ENCODE data around the gene PLCH1.

DNA sequence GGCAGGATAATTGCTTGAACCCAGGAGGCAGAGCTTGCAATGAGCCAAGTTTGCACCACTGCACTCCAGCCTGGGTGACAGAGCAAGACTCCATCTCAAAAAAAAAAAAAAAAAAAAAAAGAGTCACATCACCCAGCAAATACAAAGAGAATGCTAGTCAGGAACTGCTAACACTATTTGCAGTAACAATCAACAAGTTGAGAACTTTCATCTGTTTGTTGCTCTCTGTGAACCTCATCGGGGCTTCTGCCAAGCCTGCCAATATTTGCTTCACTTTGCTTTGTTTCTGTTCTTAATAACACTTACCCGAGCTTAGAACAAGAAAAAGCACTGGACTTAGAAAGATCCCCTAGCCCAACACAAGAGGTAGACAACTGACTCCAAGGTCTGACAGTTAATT, 76.9 kb downstream of the PLCH1 start:
- TF ChIP-seq, protein P1, sequence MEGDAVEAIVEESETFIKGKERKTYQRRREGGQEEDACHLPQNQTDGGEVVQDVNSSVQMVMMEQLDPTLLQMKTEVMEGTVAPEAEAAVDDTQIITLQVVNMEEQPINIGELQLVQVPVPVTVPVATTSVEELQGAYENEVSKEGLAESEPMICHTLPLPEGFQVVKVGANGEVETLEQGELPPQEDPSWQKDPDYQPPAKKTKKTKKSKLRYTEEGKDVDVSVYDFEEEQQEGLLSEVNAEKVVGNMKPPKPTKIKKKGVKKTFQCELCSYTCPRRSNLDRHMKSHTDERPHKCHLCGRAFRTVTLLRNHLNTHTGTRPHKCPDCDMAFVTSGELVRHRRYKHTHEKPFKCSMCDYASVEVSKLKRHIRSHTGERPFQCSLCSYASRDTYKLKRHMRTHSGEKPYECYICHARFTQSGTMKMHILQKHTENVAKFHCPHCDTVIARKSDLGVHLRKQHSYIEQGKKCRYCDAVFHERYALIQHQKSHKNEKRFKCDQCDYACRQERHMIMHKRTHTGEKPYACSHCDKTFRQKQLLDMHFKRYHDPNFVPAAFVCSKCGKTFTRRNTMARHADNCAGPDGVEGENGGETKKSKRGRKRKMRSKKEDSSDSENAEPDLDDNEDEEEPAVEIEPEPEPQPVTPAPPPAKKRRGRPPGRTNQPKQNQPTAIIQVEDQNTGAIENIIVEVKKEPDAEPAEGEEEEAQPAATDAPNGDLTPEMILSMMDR (conservative IDR thresholded peaks at IDR 0.05; ENCODE audit: low read depth, low read length) = no peak
- no peak for TF ChIP-seq EZH2 (IDR thresholded peaks at IDR 0.05; ENCODE audit: borderline replicate concordance, low read depth, low read length, poor library complexity, severe bottlenecking)

All from A673 (cell line).